HepG2 (cell line): ENCODE results near the gene BBIP1.

Experiments
- CTCF ChIP-seq: sonication (generic); formaldehyde crosslinking; IDR thresholded peaks from 2 replicates; pipeline ENCODE4 v1.5.0; 2020; ENCODE audit warnings: mild to moderate bottlenecking, missing genetic modification reagents, moderate library complexity
- FOXO1 ChIP-seq: sonication (generic); formaldehyde crosslinking; IDR thresholded peaks from 2 replicates; pipeline ENCODE4 v1.4.0; 2020; ENCODE audit warnings: missing genetic modification reagents
- MNT ChIP-seq: fragments of 450-650 bp; IDR thresholded peaks from 2 replicates; pipeline ENCODE4 v1.6.1; 2016
- MXD4 ChIP-seq: IDR thresholded peaks from 2 replicates; pipeline ENCODE4 v1.6.1; 2016; ENCODE audit warnings: mild to moderate bottlenecking, missing biosample characterization, missing genetic modification reagents
- NR2C2 ChIP-seq: sonication (generic); formaldehyde crosslinking; IDR thresholded peaks from 2 replicates; pipeline ENCODE4 v1.4.0; 2020; ENCODE audit warnings: missing genetic modification reagents, mild to moderate bottlenecking, moderate library complexity, borderline replicate concordance
- SCMH1 ChIP-seq: sonication (generic); formaldehyde crosslinking; IDR thresholded peaks from 2 replicates; pipeline ENCODE4 v1.9.0; 2021; ENCODE audit warnings: missing genetic modification reagents, mild to moderate bottlenecking, borderline replicate concordance
- ZNF274 ChIP-seq: sonication (generic); formaldehyde crosslinking; IDR thresholded peaks from 2 replicates; pipeline ENCODE4 v1.5.1; 2020; ENCODE audit warnings: mild to moderate bottlenecking, missing genetic modification reagents
- TF ChIP-seq, protein P1 (sequence below): sonication (generic); formaldehyde crosslinking; IDR thresholded peaks from 2 replicates; pipeline ENCODE4 v1.8.0; 2022; ENCODE audit warnings: missing genetic modification reagents, low read depth, mild to moderate bottlenecking, borderline replicate concordance

- TF ChIP-seq SCMH1 (CRISPR knock-in tag), result no peak
- no peak for TF ChIP-seq NR2C2 (CRISPR knock-in tag)
- TF ChIP-seq MNT, result no peak
- TF ChIP-seq, protein P1, sequence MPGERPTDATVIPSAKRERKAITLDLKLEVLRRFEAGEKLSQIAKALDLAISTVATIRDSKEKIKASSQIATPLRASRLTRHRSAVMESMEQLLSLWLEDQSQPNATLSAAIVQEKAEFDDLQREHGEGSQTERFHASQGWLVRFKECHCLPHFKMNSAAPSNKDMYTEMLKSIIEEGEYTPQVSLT, result no peak
- TF ChIP-seq MXD4 (CRISPR knock-in tag), result no peak
- no peak for TF ChIP-seq ZNF274 (CRISPR knock-in tag)
- no peak for TF ChIP-seq CTCF
- no peak for TF ChIP-seq FOXO1
Measured at GRCh38 chr10:110858297-110858934, 60.6 kb downstream of the BBIP1 start.
